ENCODE data around the gene ALKBH5. TPM values are rescaled to one million over a fixed set of nuclear protein-coding genes. Genes with fewer than 3 reads are reported as not detected.

Gene ALKBH5
- total and polyA plus RNA-seq, 9 of the 15 experiments (the other 6 are each of a cell fraction or from before 2014, with no cell fraction given): 11.4 to 70.0 (median 47.4) TPM

GRCh38 chr17:18183334-18184142 lies at the start of gene ALKBH5 (continued):
- TF ChIP-seq YY1 (IDR thresholded peaks at IDR 0.05; ENCODE audit: borderline replicate concordance in 1 of 3, control insufficient read depth in 1 of 3, extremely low read depth in 1 of 3, insufficient read depth in 3 of 3, insufficient read length in 1 of 3, insufficient replicate concordance in 2 of 3, low read depth in 1 of 3, low read length in 2 of 3) (peak in 1 of 3 experiments; percentile 3), MXD1 (CRISPR knock-in tag; IDR thresholded peaks at IDR 0.05; ENCODE audit: borderline replicate concordance, poor library complexity, severe bottlenecking) (no peak), CHAMP1 (IDR thresholded peaks at IDR 0.05) (no peak), ZNF695 (CRISPR knock-in tag; IDR thresholded peaks at IDR 0.05) (no peak), PCBP1 (IDR thresholded peaks at IDR 0.05; ENCODE audit: low read depth, low read length, poor library complexity, severe bottlenecking) (peak; percentile 78), ATF4 (CRISPR knock-in tag; IDR thresholded peaks at IDR 0.05) (no peak), VEZF1 (CRISPR knock-in tag; IDR thresholded peaks at IDR 0.05) (peak; percentile 1), E2F8 (IDR thresholded peaks at IDR 0.05; ENCODE audit: low read depth, partially characterized antibody) (no peak), CHCHD3 (CRISPR knock-in tag; IDR thresholded peaks at IDR 0.05) (no peak), HNRNPLL (IDR thresholded peaks at IDR 0.05; ENCODE audit: low read depth, low read length, poor library complexity, severe bottlenecking) (peak; percentile 73), BRF1 (IDR thresholded peaks at IDR 0.05; ENCODE audit: borderline replicate concordance, extremely low read depth, insufficient read length) (no peak), PHF21A (IDR thresholded peaks at IDR 0.05; ENCODE audit: borderline replicate concordance, low read depth) (peak; percentile 51; the same call in 1 of the 2 replicates), CXXC5 (CRISPR knock-in tag; IDR thresholded peaks at IDR 0.05) (peak; percentile 79), SREBF1 (IDR thresholded peaks at IDR 0.05; ENCODE audit: borderline replicate concordance, low read depth, low read length) (no peak), ZBTB34 (CRISPR knock-in tag; IDR thresholded peaks at IDR 0.05) (no peak)
